DMS 273 (cell line): Measurements from ENCODE around the gene HIP1R.

Experiments
- DNase-seq: peaks from one replicate; lab custom pipeline; 2025; ENCODE audit not compliant: unreplicated experiment; lab: John Stamatoyannopoulos, UW

HIP1R gene

GRCh38 chr12:122860854-122861586, 25.8 kb downstream of the HIP1R start:
- DNase-seq, result no peak

GRCh38 chr12:122861587-122861970, 26.3 kb downstream of the HIP1R start:
- no peak for DNase-seq

- DNase-seq, result no peak
Observed at GRCh38 chr12:122862110-122862634, 26.9 kb downstream of the HIP1R start.

DNA sequence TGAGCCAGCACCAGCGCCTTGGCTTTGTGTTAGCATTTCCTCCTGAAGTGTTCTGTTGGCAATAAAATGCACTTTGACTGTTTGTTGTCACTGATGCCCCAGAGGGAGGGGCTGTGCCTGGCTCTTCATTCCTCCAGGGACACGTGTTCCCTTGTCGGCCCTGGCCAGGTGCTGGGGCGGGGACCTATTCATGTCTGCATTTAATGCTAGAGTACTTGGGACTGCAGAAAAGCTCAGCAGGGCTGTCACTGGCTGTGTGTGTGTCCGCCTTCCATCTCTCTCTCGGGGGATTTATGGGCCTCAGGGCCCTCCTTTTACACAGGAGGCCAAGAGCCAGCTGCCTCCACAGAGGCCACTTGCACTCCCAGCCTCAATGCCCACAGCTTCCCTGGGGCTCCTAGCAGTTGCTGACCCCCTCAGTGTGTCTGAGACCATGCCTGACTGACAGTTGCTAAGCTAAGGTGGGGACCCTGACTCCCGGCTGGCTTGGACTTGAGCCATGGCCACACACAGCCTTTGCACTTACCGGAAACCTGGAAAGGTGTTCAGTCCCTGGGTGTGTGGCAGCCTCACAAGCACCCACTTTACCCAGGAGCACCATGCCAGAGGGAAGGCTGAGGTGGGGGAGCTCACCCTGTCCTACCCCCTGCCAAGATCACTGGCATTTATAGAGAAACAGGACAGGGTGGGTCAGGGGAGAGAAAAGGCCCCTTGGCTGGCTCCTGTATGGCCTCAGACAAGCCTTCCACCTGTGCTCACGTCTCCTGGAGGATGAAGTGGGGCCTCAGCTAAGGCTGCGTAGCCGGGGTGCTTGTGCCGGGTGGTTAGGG, 27.8 kb downstream of the HIP1R start:
- DNase-seq, result peak; percentile 27

DNA sequence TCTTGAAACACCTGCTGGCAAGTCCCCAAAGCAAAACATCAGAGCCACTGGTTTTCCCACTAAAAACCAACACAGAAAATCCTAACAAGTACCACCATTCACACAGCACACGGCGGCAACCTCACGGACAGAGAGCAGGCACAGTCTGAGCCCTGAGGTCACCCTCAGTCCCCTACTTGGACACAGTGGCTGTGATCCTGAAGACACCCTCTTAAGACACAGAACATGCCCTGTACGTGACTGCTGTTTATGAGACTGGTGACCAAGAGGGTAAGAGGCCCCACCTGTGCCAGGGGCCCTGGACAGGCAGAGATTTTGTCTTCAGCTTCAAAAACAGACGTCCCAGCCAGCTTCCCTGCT, 29.6 kb downstream of the HIP1R start:
- DNase-seq, result no peak

DNA sequence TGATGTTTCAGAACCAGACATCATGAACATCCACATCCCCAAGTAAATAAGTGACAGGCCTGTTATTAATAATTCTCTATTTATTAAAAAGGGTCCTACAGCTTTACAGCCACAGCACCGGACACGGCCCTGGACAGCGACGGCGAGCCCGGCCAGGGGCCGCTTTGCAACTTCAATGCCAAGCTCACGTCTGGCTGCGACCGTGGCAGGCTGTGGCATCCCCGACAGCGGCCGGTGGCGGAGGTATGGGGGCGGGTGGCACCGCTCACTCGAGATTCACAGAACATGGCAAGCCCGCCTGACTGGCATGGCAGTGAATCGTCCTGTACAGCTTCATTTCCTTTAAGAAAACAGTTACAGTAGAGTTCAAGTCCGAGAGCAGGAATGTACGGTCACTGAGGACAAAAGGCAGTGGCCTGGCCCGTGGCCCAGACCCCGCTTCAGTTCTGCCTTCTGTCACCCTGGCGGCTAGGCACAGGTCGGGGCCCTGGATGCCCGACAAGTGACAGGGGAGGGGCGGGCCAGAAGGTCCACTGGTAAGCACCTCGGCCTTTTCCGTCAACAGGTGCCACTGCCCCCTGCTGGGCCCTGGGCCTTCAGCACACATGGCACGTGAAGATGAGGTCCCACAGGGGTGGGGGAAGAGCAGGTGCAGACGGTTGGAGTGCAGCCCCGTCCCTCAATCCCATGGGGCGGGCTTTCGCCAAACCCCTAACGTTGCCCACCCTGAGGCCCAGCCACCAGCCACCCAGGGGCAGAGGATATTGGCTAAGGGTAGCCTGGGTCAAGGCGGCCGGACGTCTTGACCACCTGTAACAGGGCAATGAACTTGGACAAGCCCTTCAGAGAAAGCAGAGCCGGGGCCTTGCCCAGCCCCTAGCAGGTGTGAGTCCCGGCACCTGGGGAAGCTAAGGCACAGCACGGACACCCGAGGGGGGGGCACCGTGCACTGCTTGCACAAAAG, 30.3 kb downstream of the HIP1R start:
- DNase-seq, result peak; percentile 57

GRCh38 chr12:122866379-122866778, 31.1 kb downstream of the HIP1R start:
- no peak for DNase-seq

DNA sequence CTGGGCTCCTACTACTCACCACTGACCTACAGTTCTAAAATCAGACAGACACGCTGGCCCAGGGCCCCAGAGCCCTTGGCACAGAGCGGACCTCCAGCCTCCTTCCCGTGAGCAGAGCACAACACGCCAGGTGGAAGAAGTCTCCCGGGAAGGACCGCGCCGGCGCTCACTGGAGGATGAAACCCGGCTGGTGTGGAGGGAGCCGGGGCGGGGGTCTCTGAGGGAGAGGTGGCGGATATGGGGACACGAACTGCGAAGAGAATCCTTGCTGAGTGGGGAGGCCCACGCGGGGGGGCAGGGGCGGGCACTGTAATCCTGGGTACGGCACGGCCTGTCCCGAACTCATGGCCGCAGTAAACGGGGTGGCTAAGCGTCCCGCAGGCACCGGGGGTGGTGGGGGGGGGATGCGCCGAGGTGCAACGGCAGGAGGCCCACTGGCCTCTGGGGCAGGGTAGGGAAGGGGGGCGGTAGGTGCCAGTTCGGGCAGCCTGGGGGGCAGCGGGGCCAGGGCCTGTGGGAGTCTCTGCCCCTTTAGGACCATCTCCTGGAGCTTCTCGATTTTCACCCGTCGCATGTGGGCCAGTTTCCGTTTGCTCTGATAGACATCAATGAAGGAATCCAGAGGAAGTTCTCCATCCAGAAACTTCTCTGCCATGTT, 31.8 kb downstream of the HIP1R start:
- no peak for DNase-seq

- peak; percentile 39 for DNase-seq
Observed at GRCh38 chr12:122867691-122868461, 32.6 kb downstream of the HIP1R start.

DNA sequence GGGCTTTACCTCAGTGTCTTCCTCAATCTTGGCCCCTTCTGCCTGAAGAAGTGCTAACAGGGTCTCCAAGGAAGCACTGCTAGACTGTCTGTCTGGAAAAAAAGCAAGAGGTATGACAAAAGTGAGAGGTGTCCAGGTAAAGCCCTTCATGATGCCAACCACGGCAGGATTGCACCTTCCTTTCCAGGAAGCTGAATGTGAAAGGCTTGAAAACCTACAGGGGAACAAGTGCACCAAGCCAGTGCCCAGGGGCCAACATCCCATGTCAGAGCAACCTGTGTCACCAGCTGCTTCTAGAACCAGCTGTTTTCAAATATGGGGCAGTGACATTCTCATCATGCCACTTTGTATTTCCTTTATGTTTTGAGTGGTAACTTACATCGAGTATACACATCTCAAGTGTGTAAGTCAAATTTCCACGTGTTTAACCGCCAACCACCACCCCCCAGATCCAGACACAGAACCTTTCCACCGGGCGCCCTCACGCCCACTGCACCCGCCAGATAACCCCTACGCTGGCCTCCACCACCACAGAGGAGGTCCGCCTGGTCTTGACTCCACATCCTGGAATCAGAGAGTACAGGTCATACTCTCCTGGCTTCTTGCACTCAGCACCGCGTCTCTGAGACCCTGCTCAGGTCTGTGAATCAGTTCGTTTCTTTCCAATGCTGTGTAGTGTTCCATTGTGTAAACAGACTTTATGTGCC, 33.4 kb downstream of the HIP1R start:
- no peak for DNase-seq

GRCh38 chr12:122869207-122869973, 34.1 kb downstream of the HIP1R start:
- no peak for DNase-seq

GRCh38 chr12:122870163-122870842, 35.0 kb downstream of the HIP1R start:
- no peak for DNase-seq

DNA sequence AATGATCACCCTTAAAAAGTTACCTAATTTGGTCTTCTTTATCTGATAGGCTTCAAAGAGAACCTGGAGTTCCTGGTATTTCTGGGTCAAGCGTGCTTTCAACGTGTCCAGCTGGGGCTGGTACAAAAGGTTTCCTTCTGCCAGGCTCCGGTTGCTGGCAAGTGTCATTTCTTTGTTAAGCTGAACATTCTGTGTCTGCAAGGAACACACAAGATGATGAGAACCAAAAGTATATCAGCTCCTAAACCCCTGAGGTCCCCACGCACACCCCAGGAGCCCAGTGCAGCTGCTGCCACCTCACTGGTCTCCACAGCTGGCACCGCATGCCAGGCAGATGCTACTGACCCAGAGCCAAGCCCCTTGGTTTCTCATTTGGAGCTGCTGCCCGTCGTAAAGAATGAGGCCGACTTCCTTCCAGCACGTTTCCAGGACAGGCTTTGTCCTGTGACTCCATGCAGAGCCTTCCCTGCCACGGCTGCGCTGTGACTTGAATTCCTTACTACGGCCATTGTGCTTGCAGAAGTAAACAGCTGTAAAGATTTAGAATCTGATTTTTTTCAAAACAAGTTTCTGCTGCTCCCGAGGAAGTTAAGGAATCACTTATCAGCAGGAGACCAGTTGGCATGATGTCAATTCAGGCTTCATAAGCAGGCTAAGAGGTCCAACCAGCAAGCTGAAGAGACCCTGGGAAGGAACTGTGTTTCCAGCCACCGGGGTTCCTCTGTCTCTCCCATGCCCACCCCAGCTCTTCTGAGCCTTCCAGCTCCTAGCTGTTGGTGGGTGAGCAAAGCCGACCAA, 35.8 kb downstream of the HIP1R start:
- DNase-seq, result peak; percentile 26

GRCh38 chr12:122871851-122872780, 36.9 kb downstream of the HIP1R start:
- no peak for DNase-seq

DNA sequence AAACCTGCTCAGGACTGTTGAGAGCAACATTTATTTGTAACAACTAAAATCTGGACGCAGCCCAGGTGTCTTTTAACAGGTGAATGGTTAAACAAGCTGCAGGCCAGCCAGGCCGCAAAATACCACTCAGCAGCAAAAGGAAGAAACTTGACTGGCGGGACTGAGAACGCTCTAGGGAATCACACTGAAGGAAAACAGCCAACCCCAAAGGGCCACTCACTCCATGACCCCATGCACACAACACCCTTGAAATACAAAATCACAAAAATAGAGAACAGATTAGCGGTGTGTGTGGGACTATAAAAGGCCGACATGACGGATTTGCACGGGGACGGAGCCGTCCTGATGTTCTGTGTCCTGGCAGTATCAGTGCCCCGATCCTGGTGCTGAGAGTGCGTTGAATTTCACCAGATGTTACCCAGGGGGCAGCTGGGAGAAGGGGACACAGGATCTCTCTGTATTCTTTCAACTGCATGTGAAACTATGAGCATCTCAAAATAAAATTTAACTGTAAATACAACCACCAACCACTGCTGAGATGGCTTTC, 37.6 kb downstream of the HIP1R start:
- DNase-seq, result no peak

- DNase-seq, result no peak
Observed at GRCh38 chr12:122873540-122873939, 38.3 kb downstream of the HIP1R start.
